Hematopoietic multipotent progenitor cell treated with erythropoietin and hydrocortisone succinate and interleukin-3 and kit ligand, for 15 days (in vitro differentiated cells): ENCODE results near the gene SUMO3.

Experiments used
- DNase-seq: peaks from one replicate; pipeline ENCODE4 v3.0.0-alpha.2; 2015; ENCODE audit warnings: low spot score

The SUMO3 gene

DNA sequence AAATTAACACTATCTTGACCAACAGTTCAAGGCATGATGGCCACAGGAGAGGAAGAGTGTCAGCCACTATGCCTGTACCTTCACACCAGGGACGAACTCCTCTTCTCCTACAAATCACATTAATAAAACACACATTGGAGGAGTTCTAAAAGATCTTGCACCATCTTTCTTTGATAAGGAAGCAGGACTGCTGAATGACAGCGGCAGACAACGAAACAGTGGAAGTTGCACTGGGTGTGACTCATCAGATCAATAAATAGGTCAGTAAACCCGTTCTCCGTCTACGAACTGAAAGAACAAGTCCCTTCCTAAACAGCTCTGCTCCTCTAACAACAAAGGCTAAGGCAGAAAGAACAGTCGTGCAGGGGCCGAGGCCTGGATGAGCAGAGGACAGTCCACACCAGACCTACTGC, 39.4 kb downstream of the SUMO3 start:
- DNase-seq, result no peak

DNA sequence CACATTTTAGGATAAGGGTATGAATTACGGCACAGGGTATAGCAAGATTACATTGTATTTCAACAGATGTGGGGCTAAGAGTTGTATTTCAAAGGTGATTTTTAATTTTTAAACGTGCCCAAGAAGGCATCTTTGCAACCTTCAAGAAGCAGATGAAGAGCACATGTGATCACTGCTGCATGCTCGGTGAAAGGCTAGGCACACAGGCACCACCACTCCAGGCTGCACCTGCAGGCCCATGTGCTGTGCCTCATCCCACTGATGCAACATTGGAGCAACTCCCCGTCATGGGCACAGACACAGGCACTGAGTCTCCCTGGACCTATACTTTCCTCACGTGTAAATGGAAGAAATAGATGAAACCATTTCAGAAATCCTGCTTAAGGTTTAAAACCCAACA, 39.8 kb downstream of the SUMO3 start:
- DNase-seq, result no peak

DNA sequence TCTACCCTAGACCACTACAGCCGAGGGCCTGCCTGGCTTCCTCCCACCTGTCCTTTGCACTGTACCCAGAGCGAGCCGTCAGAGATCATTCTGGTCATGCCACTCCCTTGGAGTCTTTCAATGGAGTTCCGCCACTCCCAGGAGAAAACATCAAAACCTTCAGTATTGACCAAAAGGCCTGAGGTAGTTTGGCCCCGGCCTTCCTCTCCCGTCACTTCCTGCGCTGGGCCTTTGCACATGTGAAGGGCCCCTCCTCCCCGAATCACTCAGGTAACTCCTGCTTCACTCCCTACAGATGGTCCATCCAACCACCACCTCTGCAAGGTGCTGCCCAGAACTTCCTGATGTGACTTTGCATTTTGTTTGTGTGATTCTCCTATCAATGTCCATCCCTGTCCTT, 42.9 kb downstream of the SUMO3 start:
- DNase-seq, result no peak

- no peak for DNase-seq
These were observed 44.5 kb downstream of the SUMO3 start for GRCh38 chr21:44773291-44773932.

- no peak for DNase-seq
These were observed 45.9 kb downstream of the SUMO3 start for GRCh38 chr21:44771896-44772525.

- no peak for DNase-seq
These were observed 49.7 kb downstream of the SUMO3 start for GRCh38 chr21:44767834-44768831.

DNA sequence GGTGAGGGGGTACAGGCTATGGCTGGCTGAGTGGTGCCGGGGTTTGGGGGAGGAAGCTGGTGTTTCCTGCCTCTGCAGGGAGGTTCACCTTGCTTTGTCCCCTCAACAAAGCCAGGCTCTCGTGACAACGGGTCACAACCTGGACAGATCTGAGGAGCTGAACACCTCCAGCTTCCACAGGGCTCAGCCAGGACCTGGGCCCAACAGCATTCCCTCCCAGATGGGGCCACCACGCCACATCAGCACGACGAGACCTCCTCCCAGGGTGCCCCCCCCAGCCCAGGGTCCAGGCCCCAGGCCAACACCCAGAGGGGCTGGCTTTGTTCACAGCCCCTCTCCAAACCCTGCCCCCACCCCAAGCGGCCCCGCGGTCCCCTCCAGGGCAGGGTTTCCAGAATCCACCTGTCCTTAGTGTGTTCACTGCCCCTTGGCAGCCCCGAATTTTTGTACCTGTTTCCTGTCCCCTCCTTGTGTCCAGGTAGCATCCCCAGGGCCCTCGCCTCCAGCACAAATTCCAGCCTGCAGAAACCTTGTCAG, 51.0 kb downstream of the SUMO3 start:
- no peak for DNase-seq

DNA sequence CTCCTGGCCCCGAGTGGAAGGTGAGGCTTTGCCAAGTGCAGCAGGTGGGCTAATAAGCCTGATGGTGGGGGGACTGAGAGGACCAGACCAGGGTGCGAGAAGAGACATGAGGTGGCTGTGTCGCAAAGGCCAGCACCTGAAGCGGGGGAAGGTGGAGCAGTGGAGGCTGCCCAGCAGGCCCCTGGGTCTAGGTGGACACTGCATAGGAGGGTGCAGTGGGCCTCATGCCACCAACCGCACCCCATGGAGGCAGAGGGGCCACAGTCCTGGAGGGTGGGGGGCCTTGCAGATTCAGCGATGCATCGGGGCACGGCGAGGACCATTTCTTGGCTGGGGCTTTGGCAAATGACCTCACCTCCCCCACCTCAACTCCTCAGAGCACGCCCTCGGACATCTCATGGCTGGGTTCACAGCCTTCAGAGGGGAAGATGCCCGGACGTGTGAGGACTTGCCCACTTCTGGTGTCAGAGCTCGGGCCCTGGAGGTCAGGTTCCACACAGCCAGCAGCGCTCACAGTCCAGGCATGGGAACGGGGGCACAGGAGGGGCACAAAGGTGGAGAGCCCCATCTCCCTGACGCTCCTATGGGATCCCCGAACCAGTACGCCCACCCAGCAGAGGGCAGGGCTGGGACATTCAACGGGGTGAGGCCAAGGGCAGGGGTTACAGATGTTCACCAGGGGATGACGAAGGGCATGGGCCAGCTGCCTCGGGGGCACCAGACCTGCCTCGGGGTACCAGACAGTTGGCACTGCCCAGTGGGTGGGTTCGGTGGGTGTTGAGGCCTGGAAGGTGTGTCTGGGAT, 51.6 kb downstream of the SUMO3 start:
- no peak for DNase-seq

DNA sequence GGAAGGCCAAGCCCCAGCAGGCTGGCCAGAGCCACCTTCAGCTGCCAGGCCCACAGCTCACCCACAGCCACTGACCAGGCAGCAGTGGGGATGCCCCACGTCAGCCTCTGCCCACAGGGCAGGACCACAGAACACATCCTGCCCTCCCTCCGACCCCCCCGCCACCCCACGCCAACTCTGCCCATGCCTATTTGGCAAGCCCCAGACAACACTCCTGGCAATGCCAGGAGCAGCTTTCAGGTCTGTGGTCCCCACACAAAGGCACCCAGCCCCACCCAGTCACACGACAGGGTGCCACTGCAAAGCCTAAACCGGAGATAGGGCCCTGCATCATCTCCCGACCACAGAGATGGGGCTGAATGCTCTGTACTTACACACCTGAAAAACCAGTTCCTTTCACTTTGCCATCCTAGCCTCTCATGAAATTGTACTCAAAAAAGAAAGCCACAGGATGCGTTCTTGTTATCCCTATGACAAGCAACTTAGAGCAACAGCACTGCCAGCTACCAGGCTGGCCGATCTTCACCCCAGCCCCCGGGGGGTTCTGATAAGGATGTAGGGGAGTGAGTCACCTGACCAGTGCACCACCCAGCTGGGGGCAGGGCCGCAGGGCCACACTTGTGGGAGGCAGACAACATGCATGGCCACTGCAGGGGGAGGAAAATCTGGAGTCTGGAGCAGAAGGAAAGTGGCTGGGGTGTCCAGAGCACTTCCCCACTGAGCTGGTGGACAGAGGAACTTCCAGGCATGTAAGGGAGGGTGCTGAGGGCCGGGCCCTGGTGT, 52.4 kb downstream of the SUMO3 start:
- DNase-seq, result no peak

DNA sequence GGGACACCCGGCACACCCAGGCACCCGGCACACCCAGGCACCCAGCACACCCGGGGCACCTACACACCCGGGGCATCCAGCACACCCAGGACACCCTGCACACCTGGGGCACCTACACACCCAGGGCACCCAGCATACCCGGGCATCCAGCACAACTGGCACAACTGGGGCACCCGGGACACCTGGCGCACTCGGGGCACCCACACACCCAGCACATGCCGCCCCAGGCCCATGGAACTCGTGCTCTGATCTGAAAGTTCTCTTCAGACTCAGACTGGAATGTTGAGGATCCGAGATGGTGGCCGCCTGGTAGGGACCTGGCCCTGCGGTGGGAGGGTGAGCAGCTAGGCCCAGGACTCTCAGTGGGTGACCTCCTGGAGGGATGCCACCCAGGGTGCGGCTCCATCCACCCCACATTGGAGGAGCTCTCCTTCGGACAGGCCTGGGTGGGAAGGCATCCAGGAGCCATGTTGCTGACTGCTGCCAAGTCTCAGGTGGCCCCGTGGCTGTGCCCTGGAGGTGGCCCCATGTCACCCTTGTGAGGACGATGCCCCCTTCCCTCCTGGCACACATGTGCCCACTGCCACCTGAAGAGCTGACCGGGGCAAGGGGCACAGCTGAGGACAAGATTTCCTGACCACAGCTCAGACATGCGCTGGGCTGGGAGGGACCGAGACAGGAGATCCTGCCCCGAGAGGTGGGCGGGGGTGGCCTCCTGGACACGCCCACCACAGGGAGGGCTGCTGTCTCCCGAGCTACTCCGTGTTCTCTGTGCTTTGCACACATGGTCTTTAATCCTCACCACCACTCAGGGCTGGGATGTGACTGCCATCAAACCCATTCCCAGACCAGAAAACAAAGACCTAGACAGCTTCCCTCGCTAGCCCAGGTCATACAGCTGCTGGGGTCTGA, 53.3 kb downstream of the SUMO3 start:
- DNase-seq, result no peak

DNA sequence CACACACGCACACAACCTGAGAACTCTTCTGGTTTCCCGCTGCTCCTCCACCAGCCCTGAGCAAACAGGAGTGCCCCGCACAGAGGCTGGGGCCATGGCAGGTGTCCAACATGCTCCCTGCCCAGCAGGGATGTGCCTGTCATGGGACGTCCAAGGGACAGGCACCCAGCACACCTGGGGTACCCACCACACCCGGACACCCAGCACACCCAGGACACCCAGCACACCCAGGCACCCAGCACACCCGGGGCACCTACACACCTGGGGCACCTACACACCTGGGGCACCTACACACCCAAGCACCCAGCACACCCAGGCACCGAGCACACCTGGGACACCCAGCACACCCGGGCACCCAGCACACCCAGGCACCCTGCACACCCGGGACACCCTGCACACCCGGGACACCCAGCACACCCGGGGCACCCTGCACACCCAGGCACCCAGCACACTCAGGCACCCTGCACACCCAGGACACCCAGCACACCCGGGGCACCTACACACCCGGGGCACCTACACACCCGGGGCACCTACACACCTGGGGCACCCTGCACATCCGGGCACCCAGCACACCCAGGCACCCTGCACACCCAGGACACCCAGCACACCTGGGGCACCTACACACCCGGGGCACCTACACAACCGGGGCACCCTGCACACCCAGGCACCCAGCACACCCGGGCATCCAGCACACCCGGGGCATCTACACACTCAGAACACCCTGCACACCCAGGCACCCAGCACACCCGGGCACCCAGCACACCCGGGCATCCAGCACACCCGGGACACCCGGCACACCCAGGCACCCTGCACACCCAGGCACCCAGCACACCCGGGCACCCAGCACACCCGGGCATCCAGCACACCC, 54.2 kb downstream of the SUMO3 start:
- DNase-seq, result no peak

- DNase-seq, result no peak
These were observed 54.8 kb downstream of the SUMO3 start for GRCh38 chr21:44763050-44763378.

DNA sequence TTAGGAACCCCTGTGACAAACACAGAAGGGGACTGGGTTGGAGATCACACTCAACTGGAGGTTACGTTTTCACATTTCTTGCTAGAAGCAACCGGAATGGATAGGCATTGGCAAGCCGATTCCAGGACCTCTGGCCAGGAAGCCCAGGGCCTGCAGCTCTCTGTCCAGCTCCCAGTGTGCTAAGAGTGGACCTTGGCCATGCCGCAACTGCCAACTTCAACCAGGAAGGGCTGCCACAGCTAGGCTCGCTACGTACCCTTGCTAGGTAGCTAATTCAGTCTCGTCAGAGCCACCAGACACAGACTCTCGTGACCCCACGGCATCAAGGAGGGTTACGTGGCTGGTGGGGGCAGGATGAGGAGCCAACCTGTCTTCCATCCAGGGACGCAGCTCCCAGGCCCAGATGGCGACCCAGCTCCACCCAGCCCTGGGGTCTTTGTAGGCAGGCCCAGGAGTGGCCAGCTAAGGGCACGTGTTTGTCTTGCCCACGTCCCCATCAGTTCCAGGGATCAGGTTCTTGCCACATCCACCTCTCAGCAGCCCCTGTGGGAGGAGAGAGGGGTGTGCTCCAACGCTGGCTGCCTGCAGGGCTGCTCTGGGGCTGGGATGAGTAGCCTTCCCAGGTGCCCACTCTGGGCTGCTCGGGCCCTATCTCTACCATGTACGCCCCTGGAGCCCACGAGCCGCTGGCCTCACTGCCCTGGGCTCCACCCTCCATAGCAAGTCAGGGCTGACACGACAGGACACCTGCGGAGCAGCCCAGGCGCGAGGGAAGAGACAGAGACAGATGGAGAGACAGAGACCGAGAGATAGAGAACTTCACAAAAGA, 55.4 kb downstream of the SUMO3 start:
- DNase-seq, result no peak

DNA sequence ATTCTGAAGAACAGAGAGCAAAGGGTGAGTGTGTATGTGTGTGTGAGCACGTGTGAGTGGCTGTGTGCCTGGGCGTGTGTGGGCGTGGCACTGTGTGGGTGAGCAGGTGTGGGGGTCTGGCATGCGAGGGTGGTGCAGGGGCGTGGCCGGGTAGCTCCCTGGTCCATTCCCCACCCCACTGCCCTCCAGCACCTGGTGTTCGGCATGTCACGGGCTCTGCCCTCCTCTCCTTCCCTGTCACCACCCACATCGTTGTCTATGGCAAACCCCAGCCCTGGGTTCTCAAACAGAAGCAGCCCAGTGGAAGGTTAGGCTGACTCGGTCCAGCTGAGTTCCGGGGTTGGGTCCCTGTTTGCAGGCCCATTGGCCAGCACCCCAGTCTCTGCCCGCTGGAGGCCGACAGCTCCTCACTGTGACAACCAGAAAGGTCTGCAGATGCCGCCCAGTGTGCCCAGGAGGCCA, 56.1 kb downstream of the SUMO3 start:
- DNase-seq, result no peak

GRCh38 chr21:44761011-44761729, 56.7 kb downstream of the SUMO3 start:
- DNase-seq, result no peak

- DNase-seq, result no peak
These were observed 57.5 kb downstream of the SUMO3 start for GRCh38 chr21:44760376-44760775.

DNA sequence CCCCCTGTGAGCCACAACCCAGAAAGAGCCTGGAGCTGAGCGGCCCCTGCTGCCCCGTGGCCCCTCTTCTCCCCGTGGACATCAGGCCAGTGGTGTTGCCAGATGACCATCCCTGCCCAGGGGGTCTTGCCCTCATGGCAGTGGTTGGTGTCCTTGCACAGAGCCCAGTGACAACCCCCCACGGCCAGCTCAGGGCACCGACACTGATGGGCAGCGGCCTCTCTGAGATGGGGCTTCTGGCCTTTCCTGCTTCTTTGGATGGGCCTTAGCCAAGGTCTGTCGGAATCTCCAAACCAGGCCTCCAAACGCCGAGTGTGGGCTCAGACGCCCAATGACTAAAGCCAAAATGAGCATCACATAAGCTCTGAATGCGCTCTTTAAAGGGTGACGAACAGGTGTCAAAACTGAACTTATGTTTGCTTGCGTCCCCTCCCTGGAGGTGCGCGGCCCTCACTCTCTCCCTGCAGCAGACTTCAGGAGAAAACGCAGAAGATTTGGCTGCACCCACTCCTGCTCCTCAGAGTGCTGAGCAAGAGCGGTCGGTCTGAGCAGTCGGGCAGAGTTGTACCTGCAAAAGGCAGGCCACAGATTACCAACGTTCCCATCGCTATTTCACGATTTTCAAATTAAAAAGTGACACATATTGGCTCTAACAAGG, 58.1 kb downstream of the SUMO3 start:
- no peak for DNase-seq
